Posterior vena cava (tissue), 2 donors: Measurements from ENCODE around the gene ST3GAL4. TPM values are rescaled to one million over a fixed set of nuclear protein-coding genes. Genes with fewer than 3 reads are reported as not detected.
A peak's percentile ranks its signal among the peaks of the same experiment; 100 is the strongest.
"Not testable (repeated sequence)": the region's sequence is repeated elsewhere in the genome, so short reads cannot be mapped to it uniquely, and the experiment has no call there.

Source experiments
- DNase-seq: peaks from one replicate; pipeline ENCODE4 v3.0.0-alpha.2; 2020; ENCODE audit warnings: low spot score
- intact Hi-C, 2 donors: fragments of 100-400 bp; cut with DNase I; formaldehyde crosslinking; loops; one replicate each; pipeline versions ENCODE4 v1.14.1 to v1.14.2; 2022 to 2023
- total RNA-seq, 2 donors: library from RNA; stranded (reverse); fragmentation: NEBNext Ultra II Directional; extraction: Animal tissue kit (Norgen Biotek cat#: 25700); gene quantifications; one replicate each; pipeline ENCODE4 v1.2.1, GENCODE V29; 2021
- donor health status: DM: yes; HTN: yes; CAD: no.
- donor health status: DM: yes; HTN: yes; CAD: no.

ST3GAL4 gene
- total RNA-seq, 2 donors from 2014 or later: 36.8 to 44.6 TPM

DNA sequence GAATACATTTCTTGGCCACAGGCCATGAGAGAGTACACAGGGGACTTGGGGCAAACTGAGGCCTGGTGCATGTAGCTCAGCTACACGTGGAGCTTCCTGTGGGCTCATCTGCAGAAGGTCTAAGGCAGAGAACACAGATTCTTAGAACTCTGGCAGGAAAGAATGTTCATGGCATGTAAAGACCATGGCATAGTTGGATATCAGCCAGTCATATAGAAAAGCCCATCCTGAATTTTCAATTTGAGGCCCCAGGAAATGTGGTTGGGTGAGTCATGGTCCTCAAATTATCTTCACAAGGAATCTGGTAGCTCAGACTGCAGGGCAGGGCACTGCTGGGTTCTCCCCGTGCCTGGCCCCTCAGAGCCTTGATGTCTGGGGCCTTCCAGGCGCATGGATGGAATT is 13.7 kb upstream of the ST3GAL4 start:
- intact Hi-C loops: no loop called here
- no peak for DNase-seq

DNA sequence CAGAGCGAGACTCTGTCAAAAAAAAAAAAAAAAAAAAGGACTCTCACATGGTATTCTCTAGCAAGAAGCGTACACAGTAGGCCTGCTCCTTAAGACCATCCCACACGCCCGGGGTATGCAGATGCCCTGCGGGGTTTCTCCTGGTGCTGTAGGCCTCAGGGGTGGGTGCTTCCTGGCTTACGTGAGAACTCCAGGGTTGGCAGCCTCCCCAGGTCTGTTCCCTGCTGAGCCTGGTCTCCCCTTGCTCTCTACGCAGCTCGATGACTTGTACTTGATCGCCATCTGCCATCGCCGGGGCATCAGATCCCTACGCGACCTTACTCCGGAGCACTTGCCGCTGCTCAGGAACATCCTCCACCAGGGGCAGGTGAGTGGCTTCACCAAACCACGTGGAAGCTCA is 12.4 kb upstream of the ST3GAL4 start:
- intact Hi-C loops: no loop called here

DNA sequence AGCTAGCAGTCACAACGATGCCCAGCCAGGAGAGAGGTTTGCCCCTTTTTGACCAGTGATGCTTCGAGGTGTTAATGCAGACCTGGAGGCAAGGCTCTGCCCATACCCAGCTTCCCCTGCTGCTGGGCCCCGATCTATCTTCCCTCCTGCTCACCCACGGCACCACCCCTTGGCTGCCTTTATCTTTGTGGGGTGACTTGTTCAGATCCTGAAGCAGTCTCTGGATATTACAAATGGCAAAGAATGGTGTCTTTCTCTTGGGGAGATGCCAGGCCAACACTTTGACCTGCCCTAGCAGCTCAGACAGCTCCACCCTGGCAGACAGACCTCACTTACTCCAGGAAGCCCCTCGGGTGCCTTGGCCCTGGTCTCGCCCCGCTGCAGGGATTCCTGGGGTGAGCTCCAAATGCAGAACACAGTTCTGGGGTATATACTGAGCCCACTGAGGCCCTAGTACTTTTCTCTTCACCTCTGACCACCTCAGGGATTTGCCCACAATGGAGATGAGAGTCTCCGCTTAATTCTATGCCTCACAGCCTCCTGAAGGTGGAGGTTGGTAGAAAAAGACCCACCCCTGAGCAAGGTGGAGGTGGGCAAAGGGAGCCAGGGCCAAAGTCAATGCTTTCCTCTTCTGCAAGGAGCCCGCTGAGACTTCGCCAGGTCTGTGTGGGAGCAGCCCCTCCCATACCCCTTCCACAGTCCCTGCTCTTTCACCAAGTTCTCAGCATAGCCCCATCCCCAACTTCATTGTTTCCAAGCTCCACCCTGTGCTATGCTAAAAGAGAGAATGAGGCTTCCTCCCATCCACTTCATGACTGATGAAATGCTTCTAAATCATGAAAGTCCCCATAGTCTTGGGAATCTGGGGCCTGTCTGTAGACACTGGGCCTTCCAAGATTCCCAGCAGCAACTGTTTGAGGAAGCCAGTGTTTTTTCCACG is 11.1 kb upstream of the ST3GAL4 start:
- intact Hi-C loops: no loop called here
- no peak for DNase-seq

More for the DNA sequence above, 12.4 kb upstream of the ST3GAL4 start:
- no peak for DNase-seq

DNA sequence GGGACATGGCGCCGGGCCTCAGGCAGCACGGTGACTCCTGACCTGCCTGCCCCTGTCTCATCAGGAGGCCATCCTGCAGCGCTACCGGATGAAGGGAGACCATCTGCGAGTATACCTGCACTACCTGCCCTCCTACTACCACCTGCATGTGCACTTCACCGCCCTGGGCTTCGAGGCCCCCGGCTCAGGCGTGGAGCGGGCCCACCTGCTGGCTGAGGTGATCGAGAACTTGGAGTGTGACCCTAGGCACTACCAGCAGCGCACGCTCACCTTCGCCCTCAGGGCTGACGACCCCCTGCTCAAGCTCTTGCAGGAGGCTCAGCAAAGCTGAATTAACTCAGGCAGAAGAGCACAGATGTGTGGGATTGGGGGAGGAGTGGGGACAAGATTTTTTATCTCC is 10.2 kb upstream of the ST3GAL4 start:
- intact Hi-C loops: no loop called here
- DNase-seq: no peak

DNA sequence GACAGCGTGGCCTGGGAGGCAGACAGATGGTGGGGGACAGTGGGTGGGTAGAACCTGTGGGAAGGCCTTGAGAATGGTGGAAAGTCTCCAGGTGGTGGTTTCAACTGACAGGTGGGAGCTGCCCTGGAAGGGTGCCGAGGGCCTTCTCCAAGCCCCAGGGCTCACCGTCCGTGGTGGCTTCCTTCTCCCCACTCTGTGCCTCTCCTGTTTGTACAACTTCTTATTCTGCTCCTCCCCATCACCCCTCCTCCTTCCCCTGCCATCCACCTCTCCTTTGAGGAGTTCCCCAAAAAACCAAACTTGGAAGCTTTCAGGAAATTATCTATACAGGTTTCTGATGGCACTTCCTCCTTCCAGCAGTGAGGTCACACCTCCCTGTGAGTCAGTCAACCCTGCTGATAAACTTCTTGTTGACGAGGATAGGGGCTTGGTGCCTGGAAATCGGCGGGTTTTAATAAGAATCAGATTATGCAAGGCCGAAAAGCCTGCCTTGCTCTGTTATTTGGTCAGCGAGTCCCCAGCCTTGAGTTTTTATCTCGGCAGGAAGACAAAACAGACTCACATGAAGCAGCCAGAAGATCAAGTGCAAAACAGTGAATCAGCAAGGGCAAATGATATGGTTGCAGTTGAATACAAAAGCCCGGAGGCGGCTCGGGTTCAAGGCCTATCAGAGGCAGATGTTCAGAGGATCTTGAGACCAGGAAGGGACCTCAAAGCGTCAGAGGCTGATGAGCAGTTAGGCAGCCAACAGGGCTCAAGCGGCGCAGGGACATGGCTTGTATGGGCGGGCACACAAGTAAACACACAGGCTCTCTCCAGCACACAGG is 9.5 kb upstream of the ST3GAL4 start:
- DNase-seq: peak; percentile 89
- intact Hi-C loops: no loop called here

DNA sequence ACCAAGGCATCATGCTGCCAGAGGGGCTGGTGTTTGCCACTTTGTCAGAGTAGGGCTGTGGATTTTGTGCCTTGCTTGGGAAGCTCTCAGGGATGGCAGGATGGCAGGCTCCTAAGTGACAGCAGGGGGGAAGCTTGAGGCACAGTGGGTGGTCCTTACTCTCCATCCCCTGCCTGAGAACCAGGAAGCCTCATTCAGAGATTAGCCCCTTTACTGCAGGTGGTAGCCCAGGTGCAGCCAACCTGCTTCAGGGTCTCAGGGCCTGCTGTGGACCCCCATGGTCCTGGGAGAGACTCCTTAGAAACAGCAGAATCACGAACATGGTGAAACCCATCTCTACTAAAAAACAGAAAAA is 8.9 kb upstream of the ST3GAL4 start:
- no peak for DNase-seq
- intact Hi-C loops: no loop called here

DNA sequence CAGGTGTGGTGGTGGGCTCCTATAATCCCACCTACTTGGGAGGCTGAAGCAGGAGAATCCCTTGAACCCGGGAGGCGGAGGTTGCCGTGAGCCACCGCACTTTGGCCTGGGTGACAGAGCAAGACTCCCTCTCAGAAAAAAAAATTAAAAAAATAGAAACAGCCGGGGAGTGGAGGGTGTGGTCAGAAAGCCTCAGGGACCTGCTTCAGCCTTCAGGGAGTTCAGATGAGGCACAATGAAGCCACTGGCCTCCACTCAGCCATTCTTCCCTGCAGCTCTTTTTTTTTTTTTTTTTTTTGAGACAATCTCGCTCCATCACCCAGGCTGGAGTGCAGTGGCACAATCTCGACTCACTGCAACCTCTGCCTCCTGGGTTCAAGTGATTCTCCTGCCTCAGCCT is 8.5 kb upstream of the ST3GAL4 start:
- DNase-seq, intact Hi-C loops: not testable (repeated sequence)

DNA sequence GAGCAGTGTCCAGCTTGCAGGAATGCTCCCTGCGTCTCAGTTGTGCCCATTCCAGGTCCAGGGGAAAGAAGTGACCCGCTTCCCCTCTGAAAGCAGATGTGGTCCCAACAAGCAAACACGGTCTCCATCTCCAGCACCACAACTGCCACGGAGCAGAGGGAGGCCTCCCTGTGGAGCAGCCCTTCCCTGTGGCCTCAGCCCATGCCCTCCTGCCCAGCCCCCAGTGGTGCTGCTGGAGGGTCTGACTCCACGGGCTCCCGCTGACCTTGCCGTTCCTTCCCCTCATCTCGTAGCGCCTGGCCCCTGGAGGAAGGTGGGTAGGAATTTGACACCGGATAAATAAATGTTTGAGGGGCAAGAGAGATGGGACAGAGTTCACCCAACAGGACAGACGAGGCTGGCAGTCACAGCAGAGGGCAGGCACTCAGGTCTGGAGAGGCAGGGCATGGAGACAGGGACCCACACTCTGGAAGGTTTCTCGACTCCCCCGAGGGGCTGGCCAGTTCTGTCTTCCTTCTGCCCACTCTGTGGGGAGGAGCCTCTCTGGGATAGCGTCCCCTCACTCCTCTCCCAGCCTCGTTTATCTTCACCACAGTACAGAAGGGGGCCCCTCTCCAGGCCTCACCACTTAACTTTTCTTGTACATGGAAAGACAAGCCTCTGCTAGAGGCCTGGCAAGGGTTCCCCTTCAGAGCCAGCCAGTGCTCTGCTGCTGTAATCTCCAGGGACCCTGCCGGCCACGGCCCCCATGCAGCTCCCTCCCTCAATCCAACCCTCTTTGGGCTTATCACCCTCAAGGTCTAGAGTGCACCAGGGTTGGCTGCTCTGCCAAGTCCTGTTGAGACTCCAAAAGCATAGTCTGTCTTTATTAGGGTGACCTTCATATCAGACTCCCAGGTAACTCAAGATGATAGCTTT is 7.5 kb upstream of the ST3GAL4 start:
- intact Hi-C loops: no loop called here

DNA sequence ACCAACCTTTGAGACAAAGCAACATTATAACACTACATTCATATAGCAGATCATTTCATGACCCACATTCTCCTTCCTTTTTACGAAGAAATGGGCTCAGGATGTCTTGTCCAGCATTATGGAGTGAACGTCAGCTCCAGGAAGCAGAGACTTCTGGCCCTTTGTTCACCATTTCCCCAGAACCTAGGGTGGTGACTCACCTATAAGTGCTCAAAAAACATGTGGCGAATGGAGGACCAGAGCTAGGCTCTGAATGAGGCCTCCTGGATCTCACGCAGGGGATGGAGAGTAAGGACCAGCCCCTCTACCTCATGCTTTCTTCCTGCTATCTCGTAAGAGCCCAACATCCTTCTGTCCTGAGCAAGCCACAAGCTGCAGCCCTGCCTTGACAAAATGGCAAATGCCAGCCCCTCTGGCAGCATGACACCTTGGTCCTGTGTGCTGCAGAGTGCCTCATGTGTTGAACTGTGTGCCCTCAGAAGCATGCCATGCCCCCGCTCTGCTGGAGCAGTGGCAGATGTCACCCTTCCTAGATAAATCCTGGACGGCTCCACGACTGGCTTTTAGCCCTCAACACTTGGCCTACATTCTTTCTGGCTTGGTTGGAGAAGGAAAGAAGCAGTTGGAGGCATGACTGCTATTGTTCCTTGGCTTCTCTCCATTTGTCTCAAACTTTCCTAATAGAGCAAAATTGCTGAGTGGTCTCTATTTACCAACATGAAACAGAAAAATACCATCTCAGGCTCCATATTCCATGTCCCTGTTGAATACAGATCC is 6.5 kb upstream of the ST3GAL4 start:
- intact Hi-C loops: no loop called here
- DNase-seq: no peak

More for the DNA sequence above, 7.5 kb upstream of the ST3GAL4 start:
- DNase-seq: no peak

DNA sequence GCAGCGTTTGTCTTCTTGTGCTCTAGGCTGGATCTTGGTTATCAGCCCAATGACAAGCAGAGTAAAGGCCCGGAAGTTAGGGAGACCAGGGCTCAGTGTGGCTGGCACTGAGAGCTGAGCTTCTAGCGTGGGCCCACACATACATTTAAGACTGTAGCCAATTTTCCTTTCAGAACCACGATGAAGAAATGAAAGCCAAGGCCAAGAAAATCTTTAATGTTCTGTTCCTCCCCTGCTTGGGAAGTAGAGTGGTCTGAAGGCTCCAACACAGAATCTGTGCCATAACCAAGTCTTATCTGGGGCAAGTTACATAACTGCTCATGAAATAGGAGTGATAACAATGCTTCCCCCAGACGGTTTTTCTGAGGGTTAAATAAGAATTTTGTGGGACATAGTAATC is 4.7 kb upstream of the ST3GAL4 start:
- intact Hi-C loops: no loop called here
- DNase-seq: no peak

DNA sequence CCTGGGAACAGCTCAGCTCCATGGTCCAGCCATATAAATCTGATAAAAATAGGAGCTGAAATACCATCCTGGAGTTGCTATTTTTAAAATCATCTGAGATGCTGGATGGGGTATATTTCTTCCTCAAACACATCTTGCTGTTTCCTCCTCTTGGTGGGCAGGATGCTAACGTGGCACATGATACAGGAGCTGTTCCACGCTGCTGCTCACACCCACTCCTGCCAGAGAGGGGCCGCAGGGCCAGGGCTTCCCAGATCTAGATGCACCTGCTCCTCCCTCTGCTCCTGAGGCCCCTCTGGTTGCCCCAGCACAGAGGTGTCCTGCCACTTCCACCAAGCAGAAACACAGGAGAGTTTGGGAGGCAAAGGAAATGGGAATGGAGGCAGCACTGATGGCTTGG is 3.3 kb upstream of the ST3GAL4 start:
- DNase-seq: peak; percentile 76
- intact Hi-C loops: no loop called here

DNA sequence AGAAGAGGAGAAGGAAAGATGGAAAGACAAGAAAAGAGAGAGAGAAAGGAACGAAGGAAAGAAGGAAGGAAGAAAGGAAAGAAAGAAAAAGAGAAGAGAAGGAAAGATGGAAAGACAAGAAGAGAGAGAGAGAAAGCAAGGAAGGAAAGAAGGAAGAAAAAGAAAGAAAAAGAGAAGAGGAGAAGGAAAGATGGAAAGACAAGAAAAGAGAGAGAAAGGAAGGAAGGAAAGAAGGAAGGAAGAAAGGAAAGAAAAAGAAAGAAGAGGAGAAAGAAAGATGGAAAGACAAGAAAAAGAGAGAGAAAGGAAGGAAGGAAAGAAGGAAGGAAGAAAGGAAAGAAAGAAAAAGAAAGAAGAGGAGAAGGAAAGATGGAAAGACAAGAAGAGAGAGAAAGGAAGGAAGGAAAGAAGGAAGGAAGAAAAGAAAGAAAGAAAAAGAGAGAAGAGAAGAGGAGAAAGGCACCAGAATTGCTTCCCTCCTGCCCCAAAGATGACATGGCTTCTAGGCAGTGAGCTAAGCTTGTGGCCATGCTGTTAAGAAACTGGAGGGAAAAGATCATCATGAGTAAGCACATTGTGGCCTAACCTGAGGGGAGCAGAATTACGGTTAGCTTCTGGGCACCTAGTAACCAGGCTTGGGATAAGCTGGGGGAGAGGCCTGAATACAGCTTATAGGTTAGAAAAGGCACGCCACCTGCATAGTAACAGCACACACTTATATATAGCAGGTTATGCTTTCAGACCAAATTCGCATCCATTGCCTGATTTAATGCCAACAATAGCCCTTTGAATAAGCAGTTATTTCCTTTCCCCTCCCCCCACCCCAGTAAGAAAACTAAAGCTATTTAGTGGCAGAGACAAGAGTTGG is 2.3 kb upstream of the ST3GAL4 start:
- no peak for DNase-seq
- intact Hi-C loops: no loop called here

DNA sequence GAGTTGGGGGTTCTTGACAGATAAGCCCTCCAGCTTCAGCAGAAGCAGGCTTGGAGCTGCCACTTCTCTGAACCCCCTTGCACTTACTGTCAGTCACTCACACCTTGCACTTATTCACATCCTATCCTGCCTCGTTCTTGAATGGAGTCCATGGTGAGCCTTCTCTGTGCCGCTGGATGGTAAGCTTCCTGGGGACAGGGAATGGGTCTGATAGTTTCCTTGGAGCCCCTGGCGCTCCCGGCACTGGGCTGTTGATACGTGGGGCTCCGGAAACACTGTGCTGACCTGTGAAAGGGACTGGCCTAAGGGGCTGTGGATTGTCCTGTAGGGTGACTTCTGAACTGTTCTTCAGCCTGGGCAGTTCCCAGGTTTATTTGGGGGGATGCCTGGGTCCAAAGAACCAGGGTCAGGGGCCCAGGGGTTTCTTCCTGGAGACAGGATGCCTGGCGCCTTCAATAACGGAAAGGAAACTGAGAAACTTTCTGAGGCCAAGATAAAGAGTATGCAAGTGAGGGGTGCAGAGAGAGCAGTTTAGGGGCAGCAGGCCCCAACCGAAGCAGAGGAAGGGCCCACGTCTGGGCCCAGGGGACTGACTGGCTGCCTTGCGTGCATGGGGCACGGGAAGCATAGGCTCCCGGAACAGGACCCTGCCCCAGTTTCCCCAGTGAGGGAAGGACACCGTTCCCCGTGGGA is 709 bp upstream of the ST3GAL4 start:
- intact Hi-C loops: loop anchor here in 1 of 2 donors (5.0 kb wide), 1 partner anchor 73 kb away; no protein-coding TSS in a partner anchor
- DNase-seq: peak; percentile 51

DNA sequence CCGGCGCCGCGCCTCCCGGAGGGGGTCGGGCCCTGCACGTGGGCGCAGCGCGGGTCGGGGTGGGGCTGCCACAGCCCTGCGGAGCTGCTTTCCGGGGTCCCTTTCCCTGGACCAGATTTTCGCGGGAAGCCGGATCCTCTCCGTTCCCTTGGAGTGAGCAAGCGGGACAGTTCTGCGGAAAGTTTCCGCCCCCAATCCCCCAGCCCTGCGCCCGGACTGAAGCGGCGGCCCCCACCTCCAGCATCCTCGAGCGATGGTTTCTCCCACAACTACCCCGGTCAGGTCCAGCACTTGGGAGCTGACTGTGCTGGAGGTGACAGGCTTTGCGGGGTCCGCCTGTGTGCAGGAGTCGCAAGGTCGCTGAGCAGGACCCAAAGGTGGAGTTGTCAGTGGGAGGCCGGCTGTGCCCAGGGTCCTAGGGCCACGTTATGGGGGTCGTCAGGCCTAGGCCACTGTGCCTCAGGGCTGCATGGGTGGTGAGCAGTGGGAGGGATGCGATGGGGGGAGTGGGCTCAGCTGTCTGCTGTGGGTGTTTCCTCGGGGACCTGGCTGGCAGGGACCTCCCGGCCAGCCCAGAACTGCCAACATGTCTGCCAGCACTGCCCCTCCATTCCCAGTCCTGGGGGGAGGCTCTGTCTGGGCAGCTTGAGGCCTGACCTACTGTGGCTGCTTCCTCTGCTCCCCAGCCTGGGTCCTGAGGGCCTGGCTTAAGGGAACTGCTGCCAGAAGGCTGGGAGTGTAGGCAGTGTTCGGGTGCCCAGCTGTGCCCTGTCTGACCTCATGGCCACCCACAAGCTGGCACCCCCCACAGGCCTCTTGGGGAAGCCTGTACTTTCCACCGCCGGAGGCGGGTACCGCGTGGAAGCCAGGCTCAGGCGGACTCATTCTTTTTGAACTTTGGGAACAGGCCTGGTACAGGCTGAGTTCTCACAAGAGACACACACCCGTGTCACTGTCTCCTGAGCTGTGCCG is 726 bp downstream of the ST3GAL4 start:
- peak; percentile 84 for DNase-seq
- intact Hi-C loops: loop anchor here in 1 of 2 donors (5.0 kb wide), 1 partner anchor 71 kb away; no protein-coding TSS in a partner anchor

DNA sequence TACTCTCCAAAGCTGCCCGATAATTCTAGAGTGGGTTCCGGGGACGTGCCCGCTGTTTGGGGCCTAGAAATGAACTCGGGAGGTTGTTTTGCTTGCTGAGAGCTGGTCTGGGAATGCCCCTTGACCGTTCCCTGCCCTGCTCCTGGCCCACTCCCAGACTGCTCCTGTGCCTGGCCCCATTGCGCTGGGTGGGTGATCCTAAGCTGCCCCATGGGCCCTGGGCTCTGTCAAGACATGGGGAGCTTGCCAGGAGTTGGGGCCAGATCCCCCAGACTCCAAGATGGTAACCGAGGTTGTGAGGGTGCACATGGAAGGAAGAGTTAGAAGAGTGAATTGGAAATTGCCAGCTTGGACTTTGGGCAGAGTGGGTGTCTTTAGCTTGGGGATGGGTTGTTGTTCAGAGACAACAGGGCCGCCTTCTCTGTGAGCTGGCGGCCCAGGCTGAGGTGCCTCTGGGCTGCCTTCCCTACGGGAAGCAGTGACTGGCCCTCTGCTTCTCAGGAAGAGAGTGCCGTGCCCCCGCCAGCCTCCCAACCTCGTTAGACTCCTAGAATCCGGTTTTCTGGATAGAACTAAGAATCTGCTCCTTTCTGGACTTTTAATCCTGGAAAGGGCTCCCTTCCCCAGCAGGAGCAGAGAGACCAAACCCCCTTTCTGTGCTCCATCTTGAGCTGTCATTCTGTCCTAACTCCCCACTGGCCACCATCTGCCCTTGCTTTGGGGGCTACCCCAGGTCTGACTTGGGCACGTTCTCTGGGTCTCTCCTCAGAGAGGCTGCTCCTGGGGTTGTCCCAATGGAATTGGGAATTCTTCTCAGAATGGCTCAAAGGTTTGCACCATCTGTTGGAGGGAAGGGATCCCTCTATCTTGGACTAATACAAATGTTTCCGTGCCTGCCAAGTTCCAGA is 1.8 kb downstream of the ST3GAL4 start:
- intact Hi-C loops: loop anchor here in 1 of 2 donors (5.0 kb wide), 1 partner anchor 70 kb away; no protein-coding TSS in a partner anchor
- DNase-seq: peak; percentile 80
